Measurements from ENCODE around the gene MAG. TPM values are rescaled to one million over a fixed set of nuclear protein-coding genes. Genes with fewer than 3 reads are reported as not detected.
A peak's percentile ranks its signal among the peaks of the same experiment; 100 is the strongest.

MAG gene
- total RNA-seq, 1 experiment from 2014 or later, result not detected

DNA sequence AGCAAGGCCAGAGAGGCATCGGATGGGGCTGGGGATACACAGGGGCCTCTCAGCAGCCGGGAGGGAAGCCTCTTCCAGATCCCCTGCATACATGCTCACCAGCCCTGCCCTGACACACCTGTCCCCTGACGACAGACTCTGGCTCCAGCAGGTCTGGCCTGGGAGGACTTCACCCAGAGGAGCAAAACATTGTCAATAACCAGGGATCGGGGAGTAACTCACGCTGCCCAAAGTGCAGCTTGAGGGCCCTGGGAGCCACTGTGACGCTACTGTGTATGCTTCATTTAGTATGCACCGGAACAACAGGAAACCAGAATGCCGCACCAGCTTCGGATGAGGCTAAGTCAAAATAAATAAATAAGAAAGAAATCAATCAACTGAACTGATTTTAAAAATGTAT is 24.6 kb downstream of the MAG start:
- H3K4me3 Mint-ChIP-seq, result no peak overlapping the region
- no CpG with 5 or more reads among the region's 9 CpGs for WGBS (ENCODE audit: extremely low coverage, insufficient read length, low lambda C conversion rate)
- DNase-seq, result no peak
- Histone ChIP-seq H3K4me1 (ENCODE audit: insufficient read depth, low read length) (no peaks in the 10 kb centered on the region), H4K20me1 (ENCODE audit: control insufficient read depth, insufficient read depth, insufficient read length) (no peaks in the 10 kb centered on the region), H2AK5ac (ENCODE audit: insufficient read length, low read length) (no peak overlapping the region), H4K5ac (ENCODE audit: insufficient read length, low read depth, low read length) (no peak overlapping the region), H3K14ac (ENCODE audit: insufficient read depth, low read length) (no peak overlapping the region), H3K9ac (ENCODE audit: extremely low read depth, insufficient read length, low read length) (no peak overlapping the region), H3K23ac (ENCODE audit: insufficient read length, low read depth, low read length) (no peak overlapping the region), H3K27ac (ENCODE audit: insufficient read length, low read depth, low read length) (no peak overlapping the region), H3K79me1 (ENCODE audit: insufficient read depth, low read depth, low read length, poor library complexity, severe bottlenecking) (no peaks in the 10 kb centered on the region), H2BK20ac (ENCODE audit: low read depth, low read length, poor library complexity, severe bottlenecking) (no peak overlapping the region), H3T11ph (ENCODE audit: low read length) (no peak overlapping the region), H2BK120ac (ENCODE audit: low read depth, low read length, poor library complexity, severe bottlenecking) (no peak overlapping the region), H3K56ac (ENCODE audit: insufficient read length, low read depth, low read length) (no peak overlapping the region), H3K4me2 (ENCODE audit: insufficient read depth, insufficient read length, low read length) (no peak overlapping the region), H3K18ac (ENCODE audit: insufficient read length, low read depth, low read length) (no peak overlapping the region), H3K9me3 (ENCODE audit: control insufficient read depth, low read depth, low read length) (no peaks in the 10 kb centered on the region), H3K4ac (ENCODE audit: low read depth, low read length) (no peak overlapping the region), H2BK12ac (ENCODE audit: insufficient read length, low read depth, low read length) (no peak overlapping the region), H2AFZ (ENCODE audit: low read length) (no peak overlapping the region), H4K8ac (replicated peaks; ENCODE audit: insufficient read length, low read depth, low read length) (no peak overlapping the region), H4K91ac (ENCODE audit: insufficient read length, low read depth, low read length) (no peak overlapping the region), H2BK15ac (ENCODE audit: low read depth, low read length) (no peak overlapping the region), H3K27me3 (ENCODE audit: insufficient read depth, low read length) (no peaks in the 10 kb centered on the region), H3K23me2 (ENCODE audit: insufficient read length, low read depth, low read length, poor library complexity, severe bottlenecking) (no peaks in the 10 kb centered on the region), H3K79me2 (ENCODE audit: insufficient read depth, low read length) (no peaks in the 10 kb centered on the region), H2BK5ac (ENCODE audit: insufficient read length, low read length) (no peak overlapping the region)
- peaks cover 1% of the 10 kb centered on the region for H3K27me3 Mint-ChIP-seq (ENCODE audit: low read depth)
- peak overlapping the region in 1 of 3 experiments; percentile 76; a peak in 1 of 7 replicates for H3K27ac Mint-ChIP-seq
- peaks cover 0 to 2% of the 10 kb centered on the region in 2 experiments; a peak in 2 of 5 replicates for H3K9me3 Mint-ChIP-seq
- no peaks in the 10 kb centered on the region for H3K4me1 Mint-ChIP-seq
- TF ChIP-seq, protein P1, sequence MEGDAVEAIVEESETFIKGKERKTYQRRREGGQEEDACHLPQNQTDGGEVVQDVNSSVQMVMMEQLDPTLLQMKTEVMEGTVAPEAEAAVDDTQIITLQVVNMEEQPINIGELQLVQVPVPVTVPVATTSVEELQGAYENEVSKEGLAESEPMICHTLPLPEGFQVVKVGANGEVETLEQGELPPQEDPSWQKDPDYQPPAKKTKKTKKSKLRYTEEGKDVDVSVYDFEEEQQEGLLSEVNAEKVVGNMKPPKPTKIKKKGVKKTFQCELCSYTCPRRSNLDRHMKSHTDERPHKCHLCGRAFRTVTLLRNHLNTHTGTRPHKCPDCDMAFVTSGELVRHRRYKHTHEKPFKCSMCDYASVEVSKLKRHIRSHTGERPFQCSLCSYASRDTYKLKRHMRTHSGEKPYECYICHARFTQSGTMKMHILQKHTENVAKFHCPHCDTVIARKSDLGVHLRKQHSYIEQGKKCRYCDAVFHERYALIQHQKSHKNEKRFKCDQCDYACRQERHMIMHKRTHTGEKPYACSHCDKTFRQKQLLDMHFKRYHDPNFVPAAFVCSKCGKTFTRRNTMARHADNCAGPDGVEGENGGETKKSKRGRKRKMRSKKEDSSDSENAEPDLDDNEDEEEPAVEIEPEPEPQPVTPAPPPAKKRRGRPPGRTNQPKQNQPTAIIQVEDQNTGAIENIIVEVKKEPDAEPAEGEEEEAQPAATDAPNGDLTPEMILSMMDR (conservative IDR thresholded peaks at IDR 0.05), result no peak
- no peaks in the 10 kb centered on the region for H3K36me3 Mint-ChIP-seq (ENCODE audit: insufficient read depth in 1 of 3, low read depth in 3 of 3)

All from H9 (cell line).